Activated T-helper 17 cell treated with anti-CD3 and anti-CD28 coated beads, Interleukin-2, amount 50 U/mL, for 72 hours (primary cell): Measurements from ENCODE around the gene DHX32. TPM values are rescaled to one million over a fixed set of nuclear protein-coding genes. Genes with fewer than 3 reads are reported as not detected.

Experiments
- ATAC-seq: fragments of 150-1000 bp; cut with Tn5 transposase; replicated peaks from 2 replicates; pipeline ENCODE4 v1.10.0; 2021; ENCODE audit warnings: mild to moderate bottlenecking, moderate library complexity
- H3K27ac Mint-ChIP-seq: one replicate; pipeline ENCODE4 v1.8.0; 2022; ENCODE audit warnings: mixed read lengths
- H3K27me3 Mint-ChIP-seq: one replicate; pipeline ENCODE4 v1.8.0; 2022; ENCODE audit warnings: mixed read lengths
- H3K36me3 Mint-ChIP-seq: one replicate; pipeline ENCODE4 v1.8.0; 2022; ENCODE audit warnings: low read depth, mild to moderate bottlenecking, mixed read lengths
- H3K4me1 Mint-ChIP-seq: one replicate; pipeline ENCODE4 v1.8.0; 2022; ENCODE audit warnings: mixed read lengths
- H3K4me3 Mint-ChIP-seq: one replicate; pipeline ENCODE4 v1.8.0; 2022; ENCODE audit warnings: mild to moderate bottlenecking, mixed read lengths
- H3K9me3 Mint-ChIP-seq: one replicate; pipeline ENCODE4 v1.8.0; 2022; ENCODE audit warnings: mixed read lengths
- total RNA-seq, 2 donors: library from RNA; stranded (reverse); gene quantifications; one replicate each; pipeline ENCODE4 v1.2.3, GENCODE V29; 2022

The DHX32 gene
- total RNA-seq, 2 donors from 2014 or later, result 28.4 to 38.9 TPM

- H3K9me3 Mint-ChIP-seq, result peaks cover 5% of the 10 kb centered on the region
- no peaks in the 10 kb centered on the region for H3K4me1 Mint-ChIP-seq
- H3K27me3 Mint-ChIP-seq, result no peaks in the 10 kb centered on the region
- H3K4me3 Mint-ChIP-seq, result no peak overlapping the region
- H3K36me3 Mint-ChIP-seq, result peaks cover 46% of the 10 kb centered on the region
- no peak for ATAC-seq
- H3K27ac Mint-ChIP-seq, result no peak overlapping the region
These were observed 373 bp downstream of the DHX32 start for GRCh38 chr10:125880719-125881118.

- no peak for ATAC-seq
- H3K36me3 Mint-ChIP-seq, result peaks cover 53% of the 10 kb centered on the region
- H3K27ac Mint-ChIP-seq, result no peak overlapping the region
- peaks cover 5% of the 10 kb centered on the region for H3K9me3 Mint-ChIP-seq
- no peaks in the 10 kb centered on the region for H3K27me3 Mint-ChIP-seq
- H3K4me1 Mint-ChIP-seq, result no peaks in the 10 kb centered on the region
- no peak overlapping the region for H3K4me3 Mint-ChIP-seq
These were observed 1.9 kb downstream of the DHX32 start for GRCh38 chr10:125878957-125879835.

- no peak for ATAC-seq
- Mint-ChIP-seq H3K36me3 (peaks cover 18% of the 10 kb centered on the region), H3K9me3 (peaks cover 3% of the 10 kb centered on the region), H3K4me1 (no peaks in the 10 kb centered on the region), H3K27ac (no peak overlapping the region), H3K4me3 (no peak overlapping the region), H3K27me3 (no peaks in the 10 kb centered on the region)
These were observed 9.8 kb downstream of the DHX32 start for GRCh38 chr10:125871338-125871737.

- ATAC-seq, result no peak
- Mint-ChIP-seq H3K4me3 (no peak overlapping the region), H3K4me1 (no peaks in the 10 kb centered on the region), H3K36me3 (peaks cover 14% of the 10 kb centered on the region), H3K27ac (no peak overlapping the region), H3K27me3 (no peaks in the 10 kb centered on the region), H3K9me3 (no peaks in the 10 kb centered on the region)
These were observed 12.6 kb downstream of the DHX32 start for GRCh38 chr10:125868372-125868975.

DNA sequence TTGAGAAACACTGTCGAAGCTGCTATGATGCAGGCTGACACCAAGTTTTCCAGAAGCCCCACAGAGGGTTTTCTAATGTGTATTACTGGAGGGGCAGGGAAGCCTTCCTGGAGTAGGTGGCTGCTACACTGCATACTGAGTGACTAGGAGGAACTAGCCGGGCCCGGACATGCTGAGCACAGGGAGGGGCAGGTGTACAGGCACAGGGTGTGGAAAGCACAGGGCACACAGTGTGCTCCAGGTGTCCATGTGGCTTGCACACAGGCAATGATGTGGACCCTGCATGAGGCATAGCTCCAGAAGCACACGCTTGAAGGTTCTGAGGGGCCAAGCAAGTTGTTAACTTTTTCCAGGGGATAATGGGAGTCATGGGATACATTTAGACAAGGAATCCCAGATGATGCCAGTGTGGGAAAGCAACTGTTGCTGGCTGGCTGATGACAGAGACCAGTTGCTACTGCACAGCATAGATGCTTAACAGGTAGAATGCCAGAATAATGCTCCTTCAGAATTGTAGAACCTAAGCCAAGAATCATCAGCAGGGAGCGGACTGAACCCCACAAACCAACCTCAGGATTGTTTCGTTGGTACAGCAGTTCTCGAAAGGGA lies 14.6 kb downstream of the DHX32 start:
- Mint-ChIP-seq H3K4me3 (no peak overlapping the region), H3K27ac (no peak overlapping the region), H3K36me3 (peaks cover 14% of the 10 kb centered on the region), H3K27me3 (no peaks in the 10 kb centered on the region), H3K9me3 (no peaks in the 10 kb centered on the region), H3K4me1 (no peaks in the 10 kb centered on the region)
- ATAC-seq, result no peak

- no peak for ATAC-seq
- H3K9me3 Mint-ChIP-seq, result no peaks in the 10 kb centered on the region
- peaks cover 14% of the 10 kb centered on the region for H3K36me3 Mint-ChIP-seq
- H3K27me3 Mint-ChIP-seq, result no peaks in the 10 kb centered on the region
- no peaks in the 10 kb centered on the region for H3K4me1 Mint-ChIP-seq
- no peak overlapping the region for H3K27ac Mint-ChIP-seq
- H3K4me3 Mint-ChIP-seq, result no peak overlapping the region
These were observed 16.0 kb downstream of the DHX32 start for GRCh38 chr10:125865120-125865519.

GRCh38 chr10:125859128-125859817 lies 21.8 kb downstream of the DHX32 start:
- no peaks in the 10 kb centered on the region for H3K27me3 Mint-ChIP-seq
- no peak overlapping the region for H3K4me3 Mint-ChIP-seq
- no peak overlapping the region for H3K27ac Mint-ChIP-seq
- H3K4me1 Mint-ChIP-seq, result no peaks in the 10 kb centered on the region
- no peaks in the 10 kb centered on the region for H3K9me3 Mint-ChIP-seq
- peaks cover 21% of the 10 kb centered on the region for H3K36me3 Mint-ChIP-seq
- ATAC-seq, result no peak

GRCh38 chr10:125857185-125857760 lies 23.8 kb downstream of the DHX32 start:
- Mint-ChIP-seq H3K4me1 (no peaks in the 10 kb centered on the region), H3K9me3 (no peaks in the 10 kb centered on the region), H3K27ac (no peak overlapping the region), H3K27me3 (no peaks in the 10 kb centered on the region), H3K36me3 (peaks cover 40% of the 10 kb centered on the region), H3K4me3 (no peak overlapping the region)
- ATAC-seq, result no peak

DNA sequence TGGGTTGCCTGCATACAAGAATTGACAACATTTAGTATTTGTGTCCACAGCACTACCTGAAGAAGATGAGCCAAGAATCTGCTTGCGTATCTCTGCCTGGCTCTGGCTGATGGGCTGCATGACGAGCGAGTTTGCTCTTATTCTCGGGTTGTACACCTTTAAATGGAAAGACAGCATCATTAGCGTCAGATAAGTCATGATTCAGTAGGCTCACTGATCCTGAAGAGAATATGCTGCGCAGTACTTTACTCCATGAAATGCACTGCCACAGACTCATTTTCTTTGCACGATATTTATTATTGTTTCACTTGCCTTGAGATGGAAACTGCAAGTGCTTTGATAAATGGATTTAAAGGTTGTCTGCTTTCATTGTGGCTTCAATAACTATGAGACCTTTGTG lies 28.6 kb downstream of the DHX32 start:
- H3K36me3 Mint-ChIP-seq, result peaks cover 58% of the 10 kb centered on the region
- no peaks in the 10 kb centered on the region for H3K27me3 Mint-ChIP-seq
- no peak overlapping the region for H3K27ac Mint-ChIP-seq
- no peak for ATAC-seq
- H3K4me3 Mint-ChIP-seq, result no peak overlapping the region
- no peaks in the 10 kb centered on the region for H3K9me3 Mint-ChIP-seq
- H3K4me1 Mint-ChIP-seq, result no peaks in the 10 kb centered on the region

GRCh38 chr10:125850766-125851731 lies 30.0 kb downstream of the DHX32 start:
- Mint-ChIP-seq H3K27me3 (no peaks in the 10 kb centered on the region), H3K4me3 (no peak overlapping the region), H3K27ac (no peak overlapping the region), H3K36me3 (peaks cover 64% of the 10 kb centered on the region), H3K9me3 (no peaks in the 10 kb centered on the region), H3K4me1 (no peaks in the 10 kb centered on the region)
- no peak for ATAC-seq

GRCh38 chr10:125849448-125849847 lies 31.6 kb downstream of the DHX32 start:
- Mint-ChIP-seq H3K9me3 (no peaks in the 10 kb centered on the region), H3K4me1 (no peaks in the 10 kb centered on the region), H3K4me3 (no peak overlapping the region), H3K36me3 (peaks cover 61% of the 10 kb centered on the region), H3K27me3 (no peaks in the 10 kb centered on the region), H3K27ac (no peak overlapping the region)
- ATAC-seq, result no peak

GRCh38 chr10:125848857-125849256 lies 32.2 kb downstream of the DHX32 start:
- Mint-ChIP-seq H3K27ac (no peak overlapping the region), H3K4me3 (no peak overlapping the region), H3K4me1 (no peaks in the 10 kb centered on the region), H3K27me3 (no peaks in the 10 kb centered on the region), H3K36me3 (peaks cover 60% of the 10 kb centered on the region), H3K9me3 (no peaks in the 10 kb centered on the region)
- no peak for ATAC-seq

GRCh38 chr10:125848371-125848770 lies 32.7 kb downstream of the DHX32 start:
- Mint-ChIP-seq H3K4me3 (no peak overlapping the region), H3K36me3 (peaks cover 58% of the 10 kb centered on the region), H3K27ac (no peak overlapping the region), H3K9me3 (no peaks in the 10 kb centered on the region), H3K27me3 (no peaks in the 10 kb centered on the region), H3K4me1 (no peaks in the 10 kb centered on the region)
- no peak for ATAC-seq
